Right forelimb (tissue), 1 donor: ENCODE results near the gene IDS.

ENCODE experiments used
- DNase-seq: peaks from one replicate; pipeline ENCODE4 v3.0.0-alpha.2; 2018

The IDS gene

DNA sequence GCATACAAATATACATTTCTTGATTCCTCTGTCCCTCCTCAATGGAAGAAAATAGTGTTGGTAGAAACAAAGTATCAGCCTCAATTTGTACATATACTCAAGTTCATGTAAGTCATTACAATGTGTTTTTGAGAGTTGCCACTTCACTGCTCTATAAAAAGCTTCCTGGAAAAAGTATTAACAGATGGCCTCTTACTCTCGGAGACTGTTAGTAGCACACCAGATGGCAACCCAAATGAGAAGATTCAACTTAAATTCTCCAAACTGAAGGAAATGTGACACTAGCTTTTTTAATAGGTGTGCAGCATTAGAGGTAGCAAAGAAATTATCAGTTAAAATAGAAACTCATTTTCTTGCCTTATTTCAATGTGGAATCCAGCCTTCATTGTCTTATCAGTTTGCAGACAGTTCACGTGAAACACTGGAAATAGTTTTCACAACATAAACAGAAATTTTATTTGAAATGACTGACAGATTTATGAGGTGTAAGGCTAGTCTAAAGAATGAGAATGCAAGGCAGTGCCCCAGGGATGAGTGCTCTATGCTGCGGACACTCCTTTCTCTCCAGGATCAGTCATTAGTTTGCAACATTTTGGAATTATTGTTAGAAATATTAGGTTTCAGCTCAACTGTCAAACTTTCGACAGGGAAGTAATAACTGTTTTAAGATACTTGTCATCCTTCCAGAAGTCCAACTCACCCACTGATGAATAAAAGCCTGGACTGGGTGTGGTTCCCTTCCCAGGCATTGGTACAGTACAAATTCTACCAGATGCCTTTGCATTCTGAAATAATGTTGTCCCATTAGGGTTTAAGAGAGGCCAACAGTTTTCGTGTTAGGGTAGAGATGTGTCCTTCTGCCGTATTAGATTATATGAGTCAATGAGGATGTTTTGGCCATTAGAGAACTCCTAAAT is 50.9 kb downstream of the IDS start:
- no peak for DNase-seq

DNA sequence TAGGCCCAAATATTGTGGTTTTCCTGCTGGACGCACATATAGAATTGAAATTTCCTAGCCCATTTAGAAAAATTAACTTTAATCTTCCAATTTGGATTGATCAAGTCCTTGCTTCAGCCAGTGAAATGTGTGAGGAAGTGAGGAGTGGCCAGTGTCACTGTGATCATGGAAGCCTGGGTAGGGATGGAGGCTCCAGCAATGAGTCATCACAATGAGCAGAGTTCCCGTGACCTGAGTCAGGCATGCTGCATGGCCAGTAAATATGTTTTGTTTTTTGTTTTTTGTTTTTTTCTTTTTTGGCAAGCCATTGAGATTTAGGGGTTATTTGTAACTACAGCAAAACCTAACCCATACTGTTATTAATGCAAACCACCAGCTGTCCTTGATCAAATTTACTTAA is 52.1 kb downstream of the IDS start:
- DNase-seq: no peak

DNA sequence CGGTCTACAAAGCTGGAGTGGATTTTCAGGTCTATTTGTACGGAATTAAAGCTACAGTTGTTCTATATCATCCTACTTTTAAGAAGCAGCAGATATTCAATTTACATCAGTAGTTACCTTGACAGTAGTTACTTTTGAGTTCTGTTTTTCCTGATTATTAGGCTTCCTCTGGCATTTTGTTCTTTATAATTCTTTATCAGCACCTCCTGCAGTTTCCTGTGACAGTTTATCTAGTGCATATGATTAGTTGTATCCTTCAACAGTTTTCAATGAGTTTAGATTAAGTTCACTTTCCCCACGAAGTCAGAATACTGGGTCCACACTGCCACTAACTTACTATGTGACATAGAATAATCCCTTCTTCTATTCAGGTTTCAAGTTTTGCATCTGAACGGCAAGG is 71.7 kb downstream of the IDS start:
- DNase-seq: no peak

DNA sequence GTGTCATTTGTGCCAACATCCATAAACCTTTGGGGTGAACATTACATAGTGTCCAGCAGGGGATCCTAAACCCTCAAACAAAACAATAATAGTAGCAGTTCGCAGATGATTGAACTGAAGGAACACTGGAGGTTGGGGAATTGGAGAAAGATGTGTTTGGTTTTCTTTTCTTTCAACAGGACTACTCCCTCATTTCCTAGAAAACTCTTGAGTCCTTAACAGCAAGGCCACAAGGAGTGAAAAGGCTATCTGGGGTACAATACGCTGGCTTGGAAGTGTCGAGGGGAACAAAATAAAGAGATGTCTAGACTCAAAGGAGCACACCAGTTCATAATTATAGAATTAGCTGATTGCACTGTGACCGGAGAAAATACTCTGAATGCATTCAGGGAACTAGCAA is 72.1 kb downstream of the IDS start:
- DNase-seq: no peak
